HG03565 (cell line): Measurements from ENCODE around the gene MRPL22.
"Not testable (repeated sequence)": the region's sequence is repeated elsewhere in the genome, so short reads cannot be mapped to it uniquely, and the experiment has no call there.

ENCODE experiments used
- ATAC-seq: cut with Tn5 transposase; IDR thresholded peaks from one replicate; pipeline ENCODE4 v1.9.1; 2021; ENCODE audit warnings: mild to moderate bottlenecking, moderate library complexity; ENCODE audit not compliant: unreplicated experiment

Gene MRPL22

DNA sequence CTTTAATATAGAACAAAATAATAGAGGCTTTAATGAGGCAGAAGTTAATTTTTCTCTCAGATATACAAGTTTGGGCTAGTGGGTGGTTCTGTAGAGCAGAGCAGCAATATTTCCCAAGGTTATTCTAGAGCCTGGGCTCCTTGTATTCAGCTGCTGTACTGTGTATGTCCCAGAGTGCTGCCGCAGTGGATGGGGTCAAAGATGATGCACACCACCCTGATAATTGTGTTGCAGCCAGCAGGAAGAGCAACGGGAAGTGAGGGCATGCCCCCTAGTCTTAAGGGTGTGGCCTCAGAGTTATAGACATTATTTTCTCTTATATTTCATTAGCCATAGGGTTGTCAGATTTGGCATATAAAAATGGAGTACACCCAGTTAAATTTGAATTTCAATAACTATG is 48.8 kb downstream of the MRPL22 start:
- ATAC-seq = no peak

DNA sequence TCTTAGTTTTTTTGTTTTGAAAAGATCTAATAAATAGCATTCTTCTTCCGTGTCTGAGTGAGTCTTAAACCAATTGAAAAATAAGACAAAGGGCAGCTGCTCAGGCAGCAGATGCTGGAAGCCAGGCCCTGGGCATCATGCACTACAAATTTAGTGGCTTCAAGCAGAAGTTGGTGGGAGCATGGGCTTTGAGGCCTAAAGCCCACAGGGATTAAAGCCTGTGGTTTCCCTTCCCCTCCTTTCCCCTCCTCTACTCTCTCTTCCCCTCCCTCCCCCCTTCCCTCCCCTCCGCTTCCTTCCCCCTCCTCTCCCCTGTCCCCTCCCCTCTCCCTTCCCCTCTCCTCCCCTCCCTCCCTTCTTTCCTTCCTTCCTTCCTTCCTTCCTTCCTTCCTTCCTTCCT is 52.6 kb downstream of the MRPL22 start:
- no peak for ATAC-seq

DNA sequence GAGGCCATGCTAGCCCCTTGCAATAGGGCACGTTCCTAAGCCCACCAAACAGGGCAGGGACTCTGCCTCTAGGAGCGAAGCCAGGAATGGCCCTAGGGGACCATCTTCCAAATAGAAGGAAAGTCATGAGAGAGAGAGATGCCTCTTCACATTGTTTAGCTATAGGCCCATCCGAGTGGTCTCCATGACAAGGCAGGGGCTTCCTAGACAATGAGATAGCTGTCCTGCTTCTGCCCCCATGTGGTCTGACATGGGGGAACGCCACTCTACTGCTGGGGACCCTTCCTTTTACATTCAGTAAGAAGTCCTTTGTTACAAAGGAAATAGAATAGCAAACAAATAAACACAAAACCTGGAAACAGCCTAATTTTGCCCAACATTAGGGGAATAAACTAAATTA is 54.8 kb downstream of the MRPL22 start:
- ATAC-seq = no peak

DNA sequence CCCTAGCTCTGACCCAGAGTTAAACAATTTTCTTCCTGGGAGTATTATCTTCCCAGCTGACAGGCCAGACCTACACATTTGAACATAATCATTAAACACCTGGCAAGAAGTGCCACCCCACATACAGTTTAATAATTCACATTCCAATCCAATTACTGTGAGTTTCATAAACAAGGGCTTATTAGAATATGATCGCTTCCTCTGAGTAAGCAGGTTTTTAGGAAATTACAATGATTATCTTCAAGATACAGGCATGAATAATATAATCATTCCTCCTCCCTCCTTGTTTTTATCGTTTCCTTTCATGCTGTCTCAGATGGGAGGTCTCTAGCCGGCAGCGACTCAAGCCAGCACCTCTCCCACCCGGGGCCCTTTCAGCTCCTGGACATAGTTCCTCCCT is 56.9 kb downstream of the MRPL22 start:
- ATAC-seq = no peak

DNA sequence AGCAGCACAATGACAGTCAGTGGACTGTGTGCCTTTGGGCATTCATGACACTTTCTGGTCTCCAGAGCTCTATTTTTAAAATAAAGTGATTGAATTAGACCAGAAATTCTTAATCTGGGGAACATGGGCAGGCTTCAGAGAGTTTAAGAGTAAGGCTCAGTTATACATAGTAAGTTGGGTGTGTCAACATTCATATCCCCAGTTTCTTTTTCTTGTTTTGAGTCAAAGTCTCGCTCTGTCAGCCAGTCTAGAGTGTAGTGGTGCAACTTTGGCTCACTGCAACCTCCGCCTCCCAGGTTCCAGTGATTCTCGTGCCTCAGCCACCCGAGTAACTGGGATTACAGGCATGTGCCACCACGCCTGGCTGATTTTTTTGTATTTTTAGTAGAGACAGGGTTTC is 59.0 kb downstream of the MRPL22 start:
- ATAC-seq = no peak

DNA sequence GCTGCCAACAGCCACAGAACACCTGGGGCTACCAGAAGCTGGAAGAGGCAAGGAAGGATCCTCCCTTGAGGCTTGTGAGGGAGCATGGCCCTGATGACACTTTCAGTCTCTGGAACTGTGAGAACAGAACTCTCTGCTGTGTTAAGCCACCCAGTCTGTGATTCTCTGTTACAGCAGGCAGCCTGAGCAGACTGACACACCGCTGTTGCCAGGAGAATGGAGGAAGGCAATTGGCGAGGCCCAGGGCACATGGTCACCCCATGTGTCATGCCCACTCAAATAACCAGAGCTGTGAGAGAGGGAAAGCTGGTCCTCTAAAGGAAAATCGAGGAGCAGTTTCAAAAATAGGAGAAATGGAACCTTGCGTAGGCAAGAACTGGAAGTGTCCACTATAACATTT is 60.6 kb downstream of the MRPL22 start:
- no peak for ATAC-seq

DNA sequence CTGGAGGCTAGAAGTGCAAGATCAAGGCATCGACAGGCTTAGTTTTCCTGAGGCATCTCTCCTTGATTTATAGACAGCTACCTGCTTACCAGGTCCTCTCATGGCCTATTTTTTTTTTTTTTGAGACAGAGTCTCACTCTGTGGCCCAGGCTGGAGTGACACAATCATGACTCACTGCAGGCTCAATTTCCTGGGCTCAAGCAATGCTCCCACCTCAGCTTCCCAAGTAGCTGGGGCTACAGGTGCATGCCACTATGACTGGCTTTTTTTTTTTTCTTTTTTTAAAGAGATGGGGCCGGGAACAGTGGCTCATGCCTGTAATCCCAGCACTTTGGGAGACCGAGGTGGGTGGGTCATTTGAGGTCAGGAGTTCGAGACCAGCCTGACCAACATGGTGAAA is 61.8 kb downstream of the MRPL22 start:
- not testable (repeated sequence) for ATAC-seq

DNA sequence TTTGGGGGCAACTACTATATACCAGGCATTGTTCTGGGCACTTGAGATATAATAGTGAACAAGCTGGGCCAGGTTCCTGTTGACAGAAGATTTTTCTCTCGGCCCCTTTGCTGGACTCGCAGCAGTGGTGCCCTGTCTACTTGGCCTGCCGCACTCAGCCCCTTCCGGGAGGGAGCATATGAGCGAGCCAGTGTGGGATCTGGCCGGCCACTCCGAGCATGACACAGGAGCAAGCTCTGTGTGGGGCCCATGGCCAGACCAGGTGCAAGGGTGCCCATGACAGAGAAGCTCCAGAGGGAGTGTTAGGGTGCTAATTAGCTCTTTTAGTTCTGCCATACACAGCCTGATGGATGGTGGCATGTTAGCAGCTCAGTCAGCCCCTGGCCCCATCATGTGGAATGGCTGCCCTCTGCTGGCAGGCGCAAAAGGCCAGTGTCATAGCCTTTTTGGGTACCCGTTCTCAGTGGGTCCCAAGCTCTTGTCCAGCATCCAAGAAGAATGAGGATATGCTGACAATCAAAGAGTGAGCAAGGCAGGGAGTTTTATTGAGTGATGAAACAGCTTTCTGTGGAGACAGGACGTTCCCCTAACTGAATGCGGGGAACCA is 63.4 kb downstream of the MRPL22 start:
- ATAC-seq = no peak

DNA sequence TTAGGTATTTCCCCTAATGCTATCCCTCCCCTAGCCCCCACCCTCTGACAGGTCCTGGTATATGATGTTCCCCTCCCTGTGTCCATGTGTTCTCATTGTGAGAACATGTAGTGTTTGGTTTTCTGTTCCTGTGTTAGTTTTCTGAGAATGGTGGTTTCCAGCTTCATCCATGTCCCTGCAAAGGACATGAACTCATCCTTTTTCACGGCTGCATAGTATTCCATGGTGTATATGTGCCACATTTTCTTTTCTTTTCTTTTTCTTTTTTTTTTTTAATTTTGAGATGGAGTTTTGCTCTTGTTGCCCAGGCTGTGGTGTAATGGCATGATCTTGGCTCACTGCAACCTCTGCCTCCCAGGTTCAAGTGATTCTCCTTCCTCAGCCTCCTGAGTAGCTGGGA is 65.4 kb downstream of the MRPL22 start:
- not testable (repeated sequence) for ATAC-seq

DNA sequence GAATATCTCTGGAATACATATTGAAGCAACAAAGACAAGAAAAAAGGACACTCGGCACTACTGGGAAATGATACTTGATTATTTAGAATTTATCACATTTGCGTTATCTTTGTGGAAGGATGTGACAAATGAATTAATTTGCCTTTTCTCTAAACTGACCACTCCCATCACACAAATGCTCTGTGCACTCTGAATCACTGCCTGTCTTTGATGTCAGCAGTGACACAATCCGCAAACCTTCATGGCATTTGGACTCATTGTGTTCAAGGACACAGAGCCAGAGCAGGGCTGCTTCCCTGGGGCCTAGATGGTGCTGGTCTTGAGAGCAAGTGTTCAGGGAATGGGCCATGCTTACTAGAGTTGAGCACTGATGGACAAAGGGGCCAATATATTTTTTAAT is 67.8 kb downstream of the MRPL22 start:
- ATAC-seq = no peak

DNA sequence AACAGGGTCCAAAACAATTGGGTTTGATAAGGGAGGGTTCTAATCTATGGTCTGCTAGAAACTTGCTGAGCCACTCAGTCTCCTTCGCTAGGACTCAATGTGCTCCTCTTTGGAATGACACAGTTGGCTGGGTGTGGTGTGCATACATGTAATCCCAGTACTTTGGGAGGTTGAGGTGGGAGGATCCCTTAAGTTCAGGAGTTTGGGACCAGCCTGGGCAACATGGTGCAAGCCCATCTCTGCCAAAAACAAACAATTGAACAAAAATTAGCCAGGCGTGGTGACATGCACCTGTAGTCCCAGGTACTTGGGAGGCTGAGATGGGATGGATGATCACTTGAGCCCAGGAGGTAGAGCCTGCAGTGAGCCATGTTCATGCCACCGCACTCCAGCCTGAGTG is 70.0 kb downstream of the MRPL22 start:
- ATAC-seq = no peak

DNA sequence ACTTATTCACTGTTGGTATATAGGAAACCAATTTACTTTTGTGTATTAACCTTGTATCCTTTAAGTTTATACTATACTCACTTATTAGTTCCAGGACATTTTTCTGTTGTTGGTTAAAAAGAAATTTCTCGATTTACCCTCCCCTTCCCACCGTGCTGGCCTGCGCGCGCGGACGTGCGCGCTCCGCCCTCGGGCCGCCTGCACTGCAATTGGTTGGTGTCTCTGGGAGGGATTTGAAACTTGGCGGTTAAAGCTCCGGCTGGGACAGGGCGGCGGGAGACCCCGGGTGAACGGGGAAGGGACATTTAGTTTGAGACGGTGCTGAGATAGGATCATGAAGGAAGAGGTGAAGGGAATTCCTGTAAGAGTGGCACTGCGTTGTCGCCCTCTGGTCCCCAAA is 72.7 kb downstream of the MRPL22 start, which contains the start of gene KIF4B:
TSS of gene KIF4B (plus strand) at position 230 of the 400 bp plus-strand sequence. CDS start at position 335, 105 bp downstream.
- no peak for ATAC-seq

DNA sequence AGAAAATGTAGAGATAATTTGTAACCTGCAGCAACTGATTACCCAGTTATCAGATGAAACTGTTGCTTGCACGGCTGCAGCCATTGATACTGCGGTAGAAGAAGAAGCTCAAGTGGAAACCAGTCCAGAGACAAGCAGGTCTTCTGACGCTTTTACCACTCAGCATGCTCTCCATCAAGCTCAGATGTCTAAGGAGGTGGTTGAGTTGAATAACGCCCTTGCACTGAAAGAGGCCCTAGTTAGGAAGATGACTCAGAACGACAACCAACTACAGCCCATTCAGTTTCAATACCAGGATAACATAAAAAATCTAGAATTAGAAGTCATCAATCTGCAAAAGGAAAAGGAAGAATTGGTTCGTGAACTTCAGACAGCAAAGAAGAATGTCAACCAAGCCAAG is 74.4 kb downstream of the MRPL22 start:
- ATAC-seq = no peak

DNA sequence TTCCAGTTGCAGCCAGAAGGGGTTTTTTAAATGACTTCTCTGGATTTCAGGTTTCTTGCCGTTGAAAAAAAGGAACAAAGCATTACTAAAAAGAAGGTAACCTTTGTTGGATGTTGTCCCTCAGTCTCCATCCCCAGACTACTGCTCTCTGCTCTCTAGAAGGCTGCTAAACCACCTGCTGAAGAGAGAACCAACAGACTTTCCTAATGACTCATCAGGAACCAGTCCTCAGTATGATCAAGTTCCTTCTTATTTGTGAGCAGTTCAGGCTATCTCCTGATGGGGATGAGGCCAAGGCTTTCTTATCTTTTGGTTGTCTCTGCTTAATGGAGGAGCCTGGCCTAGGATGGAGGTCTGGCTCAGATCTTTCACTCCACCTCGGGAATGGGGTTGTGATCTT is 76.7 kb downstream of the MRPL22 start:
- ATAC-seq = peak; percentile 99
